Activated CD4-positive, alpha-beta memory T cell treated with anti-CD3 and anti-CD28 coated beads, Interleukin-2, amount 10 ng/mL, durations not matched to agents 7 days and 5 days (primary cell): Measurements from ENCODE around the gene ERLEC1. TPM values are rescaled to one million over a fixed set of nuclear protein-coding genes. Genes with fewer than 3 reads are reported as not detected.
A peak's percentile ranks its signal among the peaks of the same experiment; 100 is the strongest.
"Not testable (repeated sequence)": the region's sequence is repeated elsewhere in the genome, so short reads cannot be mapped to it uniquely, and the experiment has no call there.

Source experiments
- CTCF ChIA-PET: fragments of 350-600 bp; sonication (Branson Sonifier 250); formaldehyde crosslinking; loops from one replicate; lab custom pipeline; 2021; ENCODE audit warnings: antibody characterized with exemption, inconsistent platforms; lab: Charles Lee
- POLR2A ChIA-PET: fragments of 350-600 bp; sonication (Branson Sonifier 250); formaldehyde crosslinking; loops from one replicate; lab custom pipeline; 2021; ENCODE audit warnings: antibody characterized with exemption; lab: Charles Lee
- DNase-seq: peaks from one replicate; pipeline ENCODE4 v3.0.0-alpha.2; 2020
- H3K27ac Mint-ChIP-seq: one replicate; pipeline ENCODE4 v1.8.0; 2021; ENCODE audit warnings: mild to moderate bottlenecking, mixed read lengths
- H3K27me3 Mint-ChIP-seq: one replicate; pipeline ENCODE4 v1.8.0; 2021; ENCODE audit warnings: mixed read lengths
- H3K36me3 Mint-ChIP-seq: one replicate; pipeline ENCODE4 v1.8.0; 2021; ENCODE audit warnings: low read depth, mixed read lengths
- H3K4me1 Mint-ChIP-seq: one replicate; pipeline ENCODE4 v1.8.0; 2021; ENCODE audit warnings: mixed read lengths
- H3K4me3 Mint-ChIP-seq: one replicate; pipeline ENCODE4 v1.8.0; 2021; ENCODE audit warnings: mild to moderate bottlenecking, mixed read lengths
- H3K9me3 Mint-ChIP-seq: one replicate; pipeline ENCODE4 v1.8.0; 2021; ENCODE audit warnings: mixed read lengths
- total RNA-seq, 2 experiments: library from RNA; stranded (reverse); gene quantifications; one replicate each; pipeline ENCODE4 v1.2.3, GENCODE V29; 2021

The ERLEC1 gene
- total RNA-seq, 2 experiments from 2014 or later, result 32.6 to 33.3 TPM

DNA sequence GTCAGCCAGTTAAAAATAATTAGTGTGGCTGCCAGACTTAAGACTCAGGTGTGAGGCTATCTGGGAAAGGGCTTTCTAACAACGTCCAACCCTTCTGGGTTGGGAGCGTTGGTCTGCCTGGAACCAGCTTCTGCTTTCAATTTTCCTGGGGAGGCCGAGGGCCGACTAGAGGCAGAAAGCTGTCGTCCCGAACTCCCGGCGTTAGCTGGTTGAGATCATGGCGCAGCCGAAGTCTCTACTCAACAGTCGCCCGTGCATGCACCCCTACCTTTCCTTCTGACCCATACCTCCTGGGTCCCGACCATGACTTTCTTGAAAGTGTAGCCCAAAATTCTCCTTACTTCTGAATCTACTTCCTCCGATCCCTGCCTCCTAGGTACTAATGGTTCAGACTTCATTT, 29.6 kb upstream of the ERLEC1 start:
- not testable (repeated sequence) for H3K27ac Mint-ChIP-seq, DNase-seq, H3K27me3 Mint-ChIP-seq, H3K4me3 Mint-ChIP-seq, H3K9me3 Mint-ChIP-seq
- POLR2A ChIA-PET, result interaction anchor here (4.1 kb wide), 1 partner anchor 10 kb away, joined by 14 read pairs; the partner anchor contains the start of gene CHAC2
- Mint-ChIP-seq H3K4me1 (peaks cover 12% of the 10 kb centered on the region), H3K36me3 (peaks cover 27% of the 10 kb centered on the region)
- CTCF ChIA-PET, result interaction anchor here (2.6 kb wide), 1 partner anchor 10 kb away, joined by 6 read pairs; the partner anchor contains the start of gene CHAC2

DNA sequence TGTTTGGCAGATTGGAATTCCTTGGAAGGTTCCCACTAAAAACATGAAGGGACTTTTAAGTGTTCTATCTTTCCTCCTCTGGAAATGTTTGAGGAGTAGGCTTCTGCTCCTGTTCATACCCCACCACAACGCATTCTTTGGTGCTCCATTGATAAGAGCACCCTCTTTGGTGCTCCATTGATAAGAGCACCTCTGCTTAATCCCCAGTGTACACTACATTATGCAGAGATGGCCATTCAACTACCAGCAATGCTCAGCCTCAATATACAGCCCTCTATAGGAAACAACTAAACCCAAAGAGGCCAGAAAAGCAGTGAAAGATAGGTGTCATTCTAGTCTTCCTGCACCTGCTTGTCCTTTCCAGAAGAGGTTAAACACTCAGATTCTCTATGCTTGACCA, 21.1 kb upstream of the ERLEC1 start:
- no peak for DNase-seq
- no peak overlapping the region for H3K4me3 Mint-ChIP-seq
- peaks cover 38% of the 10 kb centered on the region for H3K4me1 Mint-ChIP-seq
- H3K9me3 Mint-ChIP-seq, result no peaks in the 10 kb centered on the region
- no peak overlapping the region for H3K27ac Mint-ChIP-seq
- H3K36me3 Mint-ChIP-seq, result peaks cover 25% of the 10 kb centered on the region
- POLR2A ChIA-PET, result no interaction called here
- CTCF ChIA-PET, result no interaction called here
- no peaks in the 10 kb centered on the region for H3K27me3 Mint-ChIP-seq

DNA sequence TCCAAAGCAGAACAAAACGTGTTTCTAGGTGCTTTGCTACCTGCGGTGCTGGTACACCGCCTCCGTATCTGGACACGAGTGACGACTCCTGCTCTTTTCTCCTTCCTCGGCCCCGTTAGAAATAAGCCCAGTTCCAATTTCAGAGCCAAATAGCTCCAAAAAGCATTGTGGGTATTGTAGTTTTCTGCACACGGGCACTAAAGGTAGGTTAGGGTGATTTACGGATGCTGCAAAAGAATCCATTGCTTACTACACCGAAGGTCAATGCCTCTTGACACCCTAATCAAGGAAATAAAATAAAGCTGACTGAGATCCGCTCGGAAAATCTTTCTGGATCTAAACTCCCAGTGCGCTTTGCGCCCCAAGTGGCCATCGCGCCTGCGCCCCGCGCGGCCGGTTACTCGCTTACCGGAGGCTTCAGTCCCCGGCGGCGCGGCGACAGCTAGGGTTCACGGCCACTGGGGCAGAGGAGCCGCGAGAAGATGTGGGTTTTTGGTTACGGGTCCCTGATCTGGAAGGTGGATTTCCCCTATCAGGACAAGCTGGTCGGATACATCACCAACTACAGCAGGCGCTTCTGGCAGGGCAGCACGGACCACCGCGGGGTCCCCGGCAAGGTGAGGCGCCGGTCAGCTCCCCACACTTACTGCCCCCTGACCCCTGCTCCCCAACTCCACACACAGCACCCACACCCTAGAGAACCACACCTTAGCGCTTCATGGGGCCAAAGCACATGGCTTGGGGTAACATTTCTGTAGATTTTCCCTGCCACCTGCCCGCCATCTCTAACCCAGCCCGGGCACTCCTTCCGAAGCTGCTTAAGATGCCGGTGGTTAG, 19.2 kb upstream of the ERLEC1 start, which contains the start of gene CHAC2:
TSS of gene CHAC2 (plus strand) at position 400 of the 837 bp plus-strand sequence. CDS start at position 483, 83 bp downstream.
- peak within 1 kb of the TSS; percentile 86 for H3K27ac Mint-ChIP-seq
- ChIA-PET POLR2A (interaction anchor here (0.8 to 4.0 kb wide), 17 partner anchors 9 to 793 kb away, joined by 3 to 163 read pairs (median 4); partner anchors contain the start of genes ACYP2, ASB3, ERLEC1 and PSME4), CTCF (interaction anchor here (0.5 to 4.4 kb wide), 6 partner anchors 9 to 346 kb away, joined by 3 to 24 read pairs (median 6); partner anchors contain the start of genes ASB3 and ERLEC1)
- peak within 1 kb of the TSS; percentile 95 for H3K4me3 Mint-ChIP-seq
- DNase-seq, result peak; percentile 87
- no peaks in the 10 kb centered on the region for H3K9me3 Mint-ChIP-seq
- H3K36me3 Mint-ChIP-seq, result peaks cover 22% of the 10 kb centered on the region
- H3K4me1 Mint-ChIP-seq, result peaks cover 44% of the 10 kb centered on the region
- no peaks in the 10 kb centered on the region for H3K27me3 Mint-ChIP-seq

DNA sequence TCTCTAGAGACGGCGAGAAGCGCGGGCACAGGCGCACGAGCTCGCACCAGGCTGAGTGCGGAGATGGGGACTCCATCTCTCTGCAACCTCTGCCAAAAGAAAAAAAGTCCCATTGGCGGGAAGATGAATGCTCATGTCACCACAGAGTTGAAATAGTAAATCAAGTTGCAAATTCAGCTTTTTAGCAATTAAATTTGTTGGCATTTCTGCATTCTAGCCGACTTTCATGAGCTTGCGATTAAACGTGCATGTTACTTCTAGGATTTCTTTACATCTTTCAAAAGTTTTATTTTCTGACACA, 18.7 kb upstream of the ERLEC1 start:
- H3K36me3 Mint-ChIP-seq, result peaks cover 21% of the 10 kb centered on the region
- ChIA-PET POLR2A (interaction anchor here (1.0 to 4.0 kb wide), 14 partner anchors 9 to 1751 kb away, joined by 3 to 163 read pairs (median 9); partner anchors contain the start of genes ACYP2, ASB3, ERLEC1 and PSME4), CTCF (interaction anchor here (1.8 to 4.4 kb wide), 4 partner anchors 9 to 336 kb away, joined by 6 to 24 read pairs (median 10); partner anchors contain the start of genes ASB3 and ERLEC1)
- DNase-seq, result no peak
- H3K27me3 Mint-ChIP-seq, result no peaks in the 10 kb centered on the region
- peaks cover 46% of the 10 kb centered on the region for H3K4me1 Mint-ChIP-seq
- H3K9me3 Mint-ChIP-seq, result no peaks in the 10 kb centered on the region
- peak overlapping the region; percentile 95 for H3K4me3 Mint-ChIP-seq
- peak overlapping the region; percentile 86 for H3K27ac Mint-ChIP-seq

DNA sequence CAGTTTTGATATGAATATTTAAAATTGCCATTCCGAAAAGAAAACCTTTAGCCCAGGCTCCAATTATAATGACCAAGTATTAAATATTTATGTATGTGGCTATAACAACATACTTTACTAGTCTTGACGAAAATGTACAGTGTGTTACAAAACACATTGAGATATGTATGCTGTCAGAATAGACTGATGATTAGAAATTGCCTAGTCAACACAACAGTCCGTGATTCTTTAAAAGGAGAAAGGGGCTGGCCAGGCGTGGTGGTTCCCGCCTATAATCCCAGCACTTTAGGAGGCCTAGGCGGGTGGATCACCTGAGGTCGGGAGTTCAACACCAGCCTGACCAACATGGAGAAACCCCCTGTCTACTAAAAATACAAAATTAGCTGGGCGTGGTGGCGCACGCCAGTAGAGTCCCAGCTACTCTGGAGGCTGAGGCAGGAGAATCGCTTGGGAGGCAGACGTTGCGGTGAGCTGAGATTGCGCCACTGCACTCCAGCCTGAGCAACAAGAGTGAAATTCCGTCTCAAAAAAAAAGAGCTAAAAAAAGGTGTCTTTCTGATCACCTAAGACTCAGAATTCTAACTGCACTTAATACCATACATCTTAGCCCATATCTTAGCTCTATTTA, 17.4 kb upstream of the ERLEC1 start:
- POLR2A ChIA-PET, result interaction anchor here (1.1 to 4.0 kb wide), 4 partner anchors 11 to 201 kb away, joined by 3 to 163 read pairs (median 24); partner anchors contain the start of genes ASB3, ERLEC1 and PSME4

DNA sequence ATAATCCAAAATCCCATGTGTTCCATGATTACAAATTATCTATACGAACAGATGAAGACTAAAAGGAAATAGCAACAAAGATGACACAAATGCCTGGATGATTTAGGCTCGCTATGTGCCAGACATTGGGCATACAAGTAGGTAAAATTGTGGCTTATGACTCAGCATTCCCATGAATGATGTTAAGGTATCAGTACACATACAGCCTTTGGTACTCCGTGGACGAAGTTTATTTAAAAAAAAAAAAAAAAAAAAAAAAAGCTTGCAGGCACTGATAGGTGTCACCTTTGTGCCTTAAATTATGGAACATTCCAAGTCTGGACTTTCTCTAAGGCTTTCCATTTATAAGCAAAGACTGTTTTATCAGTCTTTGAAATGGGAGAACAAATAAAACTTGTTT, 16.6 kb upstream of the ERLEC1 start:
- Mint-ChIP-seq H3K4me3 (no peak overlapping the region), H3K4me1 (peaks cover 50% of the 10 kb centered on the region), H3K9me3 (no peaks in the 10 kb centered on the region), H3K27ac (no peak overlapping the region), H3K27me3 (no peaks in the 10 kb centered on the region), H3K36me3 (peaks cover 14% of the 10 kb centered on the region)
- CTCF ChIA-PET, result interaction anchor here (4.4 kb wide), 1 partner anchor 16 kb away, joined by 24 read pairs; the partner anchor contains the start of genes ASB3 and ERLEC1
- POLR2A ChIA-PET, result interaction anchor here (4.0 kb wide), 2 partner anchors 10 to 15 kb away, joined by 26 to 163 read pairs; partner anchors contain the start of genes ASB3 and ERLEC1
- DNase-seq, result no peak

More for the DNA sequence above, 17.4 kb upstream of the ERLEC1 start:
- H3K4me3 Mint-ChIP-seq, result peak overlapping the region; percentile 95
- H3K27me3 Mint-ChIP-seq, result no peaks in the 10 kb centered on the region
- peaks cover 50% of the 10 kb centered on the region for H3K4me1 Mint-ChIP-seq
- H3K27ac Mint-ChIP-seq, result no peak overlapping the region
- peaks cover 17% of the 10 kb centered on the region for H3K36me3 Mint-ChIP-seq
- CTCF ChIA-PET, result interaction anchor here (1.2 to 4.4 kb wide), 2 partner anchors 13 to 17 kb away, joined by 4 to 24 read pairs; partner anchors contain the start of genes ASB3 and ERLEC1
- no peaks in the 10 kb centered on the region for H3K9me3 Mint-ChIP-seq
- DNase-seq, result no peak

DNA sequence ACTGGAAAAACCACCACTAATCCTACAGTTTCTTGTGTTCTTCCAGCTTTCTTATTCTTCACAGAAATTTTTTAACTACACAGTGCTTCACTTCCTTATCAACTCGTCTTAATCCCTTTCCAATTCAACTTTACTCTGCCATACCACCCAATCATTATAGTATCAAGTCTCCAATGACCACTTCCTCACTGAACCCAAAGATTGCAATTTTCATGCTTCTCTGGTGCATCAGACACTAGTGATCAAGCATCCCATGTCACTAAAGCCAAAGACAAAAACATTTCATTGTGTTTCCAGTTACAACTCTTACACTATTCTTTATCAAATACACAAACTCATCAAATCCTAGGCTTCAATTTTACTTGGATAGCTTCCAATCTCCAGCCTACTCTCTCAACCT, 9.7 kb upstream of the ERLEC1 start:
- Mint-ChIP-seq H3K27me3 (no peaks in the 10 kb centered on the region), H3K4me3 (no peak overlapping the region), H3K27ac (no peak overlapping the region), H3K4me1 (peaks cover 15% of the 10 kb centered on the region), H3K36me3 (peaks cover 54% of the 10 kb centered on the region), H3K9me3 (no peaks in the 10 kb centered on the region)
- ChIA-PET POLR2A (interaction anchor here (0.9 to 2.6 kb wide), 3 partner anchors 9 to 63 kb away, joined by 3 to 25 read pairs (median 14); partner anchors contain the start of genes ASB3, CHAC2 and ERLEC1), CTCF (interaction anchor here (2.5 kb wide), 1 partner anchor 9 kb away, joined by 13 read pairs; the partner anchor contains the start of gene CHAC2)
- no peak for DNase-seq

DNA sequence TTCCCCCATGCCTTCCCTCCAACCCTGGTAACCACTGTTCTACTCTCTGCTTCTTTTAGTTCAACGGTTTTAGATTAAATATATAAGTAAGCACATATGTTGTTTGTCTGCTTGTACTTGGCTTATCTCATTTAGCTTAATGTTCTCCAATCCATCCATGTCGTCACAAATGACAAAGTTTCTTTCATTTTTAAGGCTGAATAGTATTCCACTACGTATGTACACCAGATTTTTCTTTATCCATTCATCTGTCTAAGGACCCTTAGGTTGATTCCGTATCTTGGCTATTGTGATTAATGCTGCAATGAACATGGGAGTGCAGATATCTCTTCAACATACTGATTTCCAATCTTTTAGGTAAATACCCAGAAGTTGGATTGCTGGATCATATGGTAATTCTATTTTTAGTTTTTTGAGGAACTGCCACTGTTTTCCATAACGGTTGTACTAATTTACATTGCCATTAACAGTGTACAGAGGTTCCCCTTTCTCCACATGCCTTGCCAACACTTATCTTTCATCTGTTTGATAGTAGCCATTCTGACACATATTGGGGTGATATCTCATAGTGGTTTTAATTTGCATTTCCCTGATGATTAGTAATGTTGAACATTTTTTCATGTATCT, 8.2 kb upstream of the ERLEC1 start:
- ChIA-PET POLR2A (interaction anchor here (2.9 kb wide), 1 partner anchor 10 kb away, joined by 26 read pairs; the partner anchor contains the start of gene CHAC2), CTCF (no interaction called here)
- Mint-ChIP-seq H3K4me1 (peaks cover 18% of the 10 kb centered on the region), H3K36me3 (peaks cover 48% of the 10 kb centered on the region), H3K9me3 (no peaks in the 10 kb centered on the region), H3K4me3 (no peak overlapping the region), H3K27ac (no peak overlapping the region), H3K27me3 (no peaks in the 10 kb centered on the region)
- no peak for DNase-seq

DNA sequence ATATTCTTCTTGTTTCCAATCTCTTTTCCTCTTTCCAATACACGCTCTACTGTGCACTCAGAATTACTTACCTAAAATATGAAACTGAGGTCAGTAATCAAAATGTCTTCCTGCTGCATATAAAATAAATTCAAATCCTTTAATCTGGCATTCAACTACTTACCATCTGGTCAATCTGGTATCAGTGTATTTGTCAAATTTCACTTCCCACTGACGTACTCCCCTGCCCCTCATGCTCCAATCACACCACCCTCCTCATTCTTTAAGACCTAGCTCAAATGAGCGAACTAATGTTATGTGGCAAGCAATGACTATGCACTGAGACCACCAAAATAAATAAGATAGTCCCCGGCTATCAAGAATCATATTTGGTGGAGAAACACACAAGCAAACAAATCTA, 6.8 kb upstream of the ERLEC1 start:
- Mint-ChIP-seq H3K27me3 (no peaks in the 10 kb centered on the region), H3K4me1 (peaks cover 26% of the 10 kb centered on the region), H3K27ac (no peak overlapping the region), H3K4me3 (no peak overlapping the region), H3K9me3 (no peaks in the 10 kb centered on the region), H3K36me3 (peaks cover 43% of the 10 kb centered on the region)
- no peak for DNase-seq
- POLR2A ChIA-PET, result interaction anchor here (2.9 kb wide), 1 partner anchor 12 kb away, joined by 26 read pairs; the partner anchor contains the start of gene CHAC2
- CTCF ChIA-PET, result no interaction called here

DNA sequence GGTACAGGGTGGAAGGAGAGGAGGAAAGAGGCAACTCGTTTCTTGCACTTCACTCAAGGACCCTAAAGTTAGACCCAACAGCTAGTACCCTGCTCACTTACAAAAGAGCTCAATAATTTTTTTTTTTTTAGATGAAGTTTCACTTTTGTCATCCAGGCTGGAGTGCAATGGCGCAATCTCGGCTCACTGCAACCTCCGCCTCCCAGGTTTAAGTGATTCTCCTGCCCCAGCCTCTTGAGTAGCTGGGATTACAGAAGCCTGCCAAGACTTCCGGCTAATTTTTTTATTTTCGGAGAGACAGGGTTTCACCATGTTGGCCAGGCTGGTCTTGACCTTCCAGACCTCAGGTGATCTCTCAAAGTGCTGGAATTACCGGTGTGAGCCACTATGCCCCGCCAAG, 4.2 kb upstream of the ERLEC1 start:
- ChIA-PET POLR2A (interaction anchor here (6.9 kb wide), 1 partner anchor 14 kb away, joined by 163 read pairs; the partner anchor contains the start of gene CHAC2), CTCF (interaction anchor here (0.9 kb wide), 1 partner anchor 14 kb away, joined by 4 read pairs; no protein-coding TSS in a partner anchor)
- H3K27ac Mint-ChIP-seq, result no peak overlapping the region
- no peak overlapping the region for H3K4me3 Mint-ChIP-seq
- H3K4me1 Mint-ChIP-seq, result peaks cover 31% of the 10 kb centered on the region
- no peaks in the 10 kb centered on the region for H3K27me3 Mint-ChIP-seq
- no peak for DNase-seq
- H3K36me3 Mint-ChIP-seq, result peaks cover 42% of the 10 kb centered on the region
- H3K9me3 Mint-ChIP-seq, result no peaks in the 10 kb centered on the region

DNA sequence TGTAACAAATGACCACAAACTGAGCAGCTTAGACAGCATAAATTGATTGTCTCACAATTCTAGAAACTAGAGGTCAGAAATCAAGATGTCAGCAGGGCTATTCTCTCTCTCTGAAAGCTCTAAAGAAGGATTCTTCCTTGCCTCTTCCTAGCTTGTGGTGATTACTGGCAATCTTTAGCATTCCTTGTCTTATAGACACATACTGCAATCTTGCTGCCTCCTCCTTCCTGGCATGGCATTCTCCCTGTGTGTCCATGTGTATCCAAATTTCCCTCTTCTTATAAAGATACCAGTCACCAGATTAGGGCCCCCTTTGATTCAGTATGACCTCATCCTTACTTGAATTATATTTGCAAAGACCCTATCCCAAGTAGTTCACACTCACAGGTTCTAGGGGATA, 2.4 kb upstream of the ERLEC1 start:
- no peaks in the 10 kb centered on the region for H3K9me3 Mint-ChIP-seq
- DNase-seq, result no peak
- ChIA-PET CTCF (interaction anchor here (3.8 kb wide), 1 partner anchor 16 kb away, joined by 24 read pairs; the partner anchor contains the start of gene CHAC2), POLR2A (interaction anchor here (6.9 kb wide), 1 partner anchor 16 kb away, joined by 163 read pairs; the partner anchor contains the start of gene CHAC2)
- no peak overlapping the region for H3K27ac Mint-ChIP-seq
- H3K27me3 Mint-ChIP-seq, result no peaks in the 10 kb centered on the region
- peaks cover 33% of the 10 kb centered on the region for H3K36me3 Mint-ChIP-seq
- peaks cover 45% of the 10 kb centered on the region for H3K4me1 Mint-ChIP-seq
- peak overlapping the region; percentile 18 for H3K4me3 Mint-ChIP-seq
